Measurements from ENCODE around the gene PRKCA. TPM values are rescaled to one million over a fixed set of nuclear protein-coding genes. Genes with fewer than 3 reads are reported as not detected.

The PRKCA gene
- total and polyA plus RNA-seq, 2 of the 13 experiments (the other 11 are each of a cell fraction or from before 2014, with no cell fraction given) = 18.5 to 21.5 TPM

DNA sequence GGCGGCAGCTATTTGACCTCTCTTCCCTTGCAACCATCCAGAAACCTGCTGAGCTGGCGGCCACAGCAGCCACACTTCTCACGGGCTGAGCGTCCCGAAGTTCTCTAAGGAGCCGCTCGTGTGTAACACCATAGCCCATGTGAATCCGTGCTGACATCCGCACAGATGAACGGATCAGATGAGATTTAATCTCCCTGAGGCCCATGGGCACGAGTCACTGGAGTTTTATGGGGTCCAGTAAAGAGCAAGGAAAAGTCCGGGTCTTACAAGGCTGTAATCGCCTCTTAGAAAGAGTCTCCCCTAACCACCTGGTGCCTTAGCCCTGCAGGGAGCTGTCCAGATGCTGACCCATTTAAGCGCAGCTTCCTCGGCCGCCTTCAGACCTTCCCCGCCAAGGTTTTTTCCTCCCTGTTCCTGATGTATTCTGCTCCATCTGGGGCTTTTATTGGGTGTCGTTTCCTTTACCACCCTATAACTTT lies 527.0 kb downstream of the PRKCA start (continued):
- TF ChIP-seq ELF3 (CRISPR knock-in tag; IDR thresholded peaks at IDR 0.05) (0 out of 2 replicates have a peak, but pooled peaks have one; percentile 21), ISX (CRISPR knock-in tag; conservative IDR thresholded peaks at IDR 0.05) (peak; percentile 77; the same call in 1 of the 2 replicates), RFX1 (IDR thresholded peaks at IDR 0.05) (no peak), RXRB (CRISPR knock-in tag; IDR thresholded peaks at IDR 0.05; ENCODE audit: borderline replicate concordance) (0 out of 2 replicates have a peak, but pooled peaks have one; percentile 26), ZNF766 (CRISPR knock-in tag; IDR thresholded peaks at IDR 0.05; ENCODE audit: borderline replicate concordance) (peak; percentile 86; the same call in 1 of the 2 replicates), ONECUT2 (CRISPR knock-in tag; IDR thresholded peaks at IDR 0.05) (no peak), ZNF781 (CRISPR knock-in tag; IDR thresholded peaks at IDR 0.05; ENCODE audit: borderline replicate concordance, not compliant biosample characterization) (no peak), U2AF2 (IDR thresholded peaks at IDR 0.05; ENCODE audit: low read depth, low read length) (no peak), FOSL2 (CRISPR knock-in tag; IDR thresholded peaks at IDR 0.05) (peak; percentile 33; the same call in 1 of the 2 replicates), EHMT2 (IDR thresholded peaks at IDR 0.05; ENCODE audit: borderline replicate concordance, low read depth, low read length) (peak; percentile 89; the same call in 1 of the 2 replicates), ZSCAN9 (CRISPR knock-in tag; IDR thresholded peaks at IDR 0.05; ENCODE audit: borderline replicate concordance) (peak; percentile 79), HDAC2 (CRISPR knock-in tag; IDR thresholded peaks at IDR 0.05) (peak; percentile 41; the same call in 1 of the 2 replicates), XRCC5 (optimal IDR thresholded peaks at IDR 0.05; ENCODE audit: low read length) (peak; percentile 50), THAP11 (CRISPR knock-in tag; IDR thresholded peaks at IDR 0.05) (0 out of 2 replicates have a peak, but pooled peaks have one; percentile 37), ZNF441 (CRISPR knock-in tag; IDR thresholded peaks at IDR 0.05; ENCODE audit: borderline replicate concordance) (0 out of 2 replicates have a peak, but pooled peaks have one; percentile 49), KMT2B (CRISPR knock-in tag; IDR thresholded peaks at IDR 0.05) (peak; percentile 49; the same call in 1 of the 2 replicates), MIER2 (CRISPR knock-in tag; IDR thresholded peaks at IDR 0.05) (peak; percentile 97)
- TF ChIP-seq, protein P1, sequence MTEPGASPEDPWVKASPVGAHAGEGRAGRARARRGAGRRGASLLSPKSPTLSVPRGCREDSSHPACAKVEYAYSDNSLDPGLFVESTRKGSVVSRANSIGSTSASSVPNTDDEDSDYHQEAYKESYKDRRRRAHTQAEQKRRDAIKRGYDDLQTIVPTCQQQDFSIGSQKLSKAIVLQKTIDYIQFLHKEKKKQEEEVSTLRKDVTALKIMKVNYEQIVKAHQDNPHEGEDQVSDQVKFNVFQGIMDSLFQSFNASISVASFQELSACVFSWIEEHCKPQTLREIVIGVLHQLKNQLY (CRISPR knock-in tag; IDR thresholded peaks at IDR 0.05) = no peak
- TF ChIP-seq, protein P2, sequence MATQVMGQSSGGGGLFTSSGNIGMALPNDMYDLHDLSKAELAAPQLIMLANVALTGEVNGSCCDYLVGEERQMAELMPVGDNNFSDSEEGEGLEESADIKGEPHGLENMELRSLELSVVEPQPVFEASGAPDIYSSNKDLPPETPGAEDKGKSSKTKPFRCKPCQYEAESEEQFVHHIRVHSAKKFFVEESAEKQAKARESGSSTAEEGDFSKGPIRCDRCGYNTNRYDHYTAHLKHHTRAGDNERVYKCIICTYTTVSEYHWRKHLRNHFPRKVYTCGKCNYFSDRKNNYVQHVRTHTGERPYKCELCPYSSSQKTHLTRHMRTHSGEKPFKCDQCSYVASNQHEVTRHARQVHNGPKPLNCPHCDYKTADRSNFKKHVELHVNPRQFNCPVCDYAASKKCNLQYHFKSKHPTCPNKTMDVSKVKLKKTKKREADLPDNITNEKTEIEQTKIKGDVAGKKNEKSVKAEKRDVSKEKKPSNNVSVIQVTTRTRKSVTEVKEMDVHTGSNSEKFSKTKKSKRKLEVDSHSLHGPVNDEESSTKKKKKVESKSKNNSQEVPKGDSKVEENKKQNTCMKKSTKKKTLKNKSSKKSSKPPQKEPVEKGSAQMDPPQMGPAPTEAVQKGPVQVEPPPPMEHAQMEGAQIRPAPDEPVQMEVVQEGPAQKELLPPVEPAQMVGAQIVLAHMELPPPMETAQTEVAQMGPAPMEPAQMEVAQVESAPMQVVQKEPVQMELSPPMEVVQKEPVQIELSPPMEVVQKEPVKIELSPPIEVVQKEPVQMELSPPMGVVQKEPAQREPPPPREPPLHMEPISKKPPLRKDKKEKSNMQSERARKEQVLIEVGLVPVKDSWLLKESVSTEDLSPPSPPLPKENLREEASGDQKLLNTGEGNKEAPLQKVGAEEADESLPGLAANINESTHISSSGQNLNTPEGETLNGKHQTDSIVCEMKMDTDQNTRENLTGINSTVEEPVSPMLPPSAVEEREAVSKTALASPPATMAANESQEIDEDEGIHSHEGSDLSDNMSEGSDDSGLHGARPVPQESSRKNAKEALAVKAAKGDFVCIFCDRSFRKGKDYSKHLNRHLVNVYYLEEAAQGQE (IDR thresholded peaks at IDR 0.05; ENCODE audit: borderline replicate concordance in 1 of 2, low read depth in 1 of 2, low read length in 2 of 2) = peak; percentile 84 to 98
- TF ChIP-seq, protein P3, sequence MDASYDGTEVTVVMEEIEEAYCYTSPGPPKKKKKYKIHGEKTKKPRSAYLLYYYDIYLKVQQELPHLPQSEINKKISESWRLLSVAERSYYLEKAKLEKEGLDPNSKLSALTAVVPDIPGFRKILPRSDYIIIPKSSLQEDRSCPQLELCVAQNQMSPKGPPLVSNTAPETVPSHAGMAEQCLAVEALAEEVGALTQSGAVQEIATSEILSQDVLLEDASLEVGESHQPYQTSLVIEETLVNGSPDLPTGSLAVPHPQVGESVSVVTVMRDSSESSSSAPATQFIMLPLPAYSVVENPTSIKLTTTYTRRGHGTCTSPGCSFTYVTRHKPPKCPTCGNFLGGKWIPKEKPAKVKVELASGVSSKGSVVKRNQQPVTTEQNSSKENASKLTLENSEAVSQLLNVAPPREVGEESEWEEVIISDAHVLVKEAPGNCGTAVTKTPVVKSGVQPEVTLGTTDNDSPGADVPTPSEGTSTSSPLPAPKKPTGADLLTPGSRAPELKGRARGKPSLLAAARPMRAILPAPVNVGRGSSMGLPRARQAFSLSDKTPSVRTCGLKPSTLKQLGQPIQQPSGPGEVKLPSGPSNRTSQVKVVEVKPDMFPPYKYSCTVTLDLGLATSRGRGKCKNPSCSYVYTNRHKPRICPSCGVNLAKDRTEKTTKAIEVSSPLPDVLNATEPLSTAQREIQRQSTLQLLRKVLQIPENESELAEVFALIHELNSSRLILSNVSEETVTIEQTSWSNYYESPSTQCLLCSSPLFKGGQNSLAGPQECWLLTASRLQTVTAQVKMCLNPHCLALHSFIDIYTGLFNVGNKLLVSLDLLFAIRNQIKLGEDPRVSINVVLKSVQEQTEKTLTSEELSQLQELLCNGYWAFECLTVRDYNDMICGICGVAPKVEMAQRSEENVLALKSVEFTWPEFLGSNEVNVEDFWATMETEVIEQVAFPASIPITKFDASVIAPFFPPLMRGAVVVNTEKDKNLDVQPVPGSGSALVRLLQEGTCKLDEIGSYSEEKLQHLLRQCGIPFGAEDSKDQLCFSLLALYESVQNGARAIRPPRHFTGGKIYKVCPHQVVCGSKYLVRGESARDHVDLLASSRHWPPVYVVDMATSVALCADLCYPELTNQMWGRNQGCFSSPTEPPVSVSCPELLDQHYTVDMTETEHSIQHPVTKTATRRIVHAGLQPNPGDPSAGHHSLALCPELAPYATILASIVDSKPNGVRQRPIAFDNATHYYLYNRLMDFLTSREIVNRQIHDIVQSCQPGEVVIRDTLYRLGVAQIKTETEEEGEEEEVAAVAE (CRISPR knock-in tag; IDR thresholded peaks at IDR 0.05; ENCODE audit: borderline replicate concordance) = 0 out of 2 replicates have a peak, but pooled peaks have one; percentile 52
- TF ChIP-seq, protein P4, sequence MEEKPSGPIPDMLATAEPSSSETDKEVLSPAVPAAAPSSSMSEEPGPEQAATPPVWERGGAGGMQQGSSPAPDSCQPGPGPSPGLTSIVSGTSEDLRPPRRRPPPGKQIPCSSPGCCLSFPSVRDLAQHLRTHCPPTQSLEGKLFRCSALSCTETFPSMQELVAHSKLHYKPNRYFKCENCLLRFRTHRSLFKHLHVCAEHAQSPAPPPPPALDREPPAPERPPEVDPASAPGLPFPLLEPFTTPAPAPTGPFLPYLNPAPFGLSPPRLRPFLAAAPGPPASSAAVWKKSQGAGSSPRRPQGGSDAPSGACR (CRISPR knock-in tag; IDR thresholded peaks at IDR 0.05) = no peak

Data from HepG2 (cell line).